Colonic mucosa (tissue), 4 donors: Measurements from ENCODE around the gene EDC3. TPM values are rescaled to one million over a fixed set of nuclear protein-coding genes. Genes with fewer than 3 reads are reported as not detected.

Source experiments
- DNase-seq: peaks from one replicate; pipeline ENCODE4 v3.0.0-alpha.2; 2020
- H3K27ac ChIP-seq: fragments of 200-600 bp; one replicate; pipeline ENCODE4 v1.8.0; 2021
- H3K27me3 ChIP-seq: fragments of 200-600 bp; one replicate; pipeline ENCODE4 v1.8.0; 2021
- H3K36me3 ChIP-seq: fragments of 200-600 bp; one replicate; pipeline ENCODE4 v1.8.0; 2021
- H3K4me1 ChIP-seq: fragments of 200-600 bp; one replicate; pipeline ENCODE4 v1.8.0; 2021; ENCODE audit warnings: mild to moderate bottlenecking
- H3K4me3 ChIP-seq: fragments of 200-600 bp; one replicate; pipeline ENCODE4 v1.8.0; 2021
- H3K9ac ChIP-seq, 2 donors: one replicate each; pipeline ENCODE4 v1.7.0; 2013; ENCODE audit warnings: control low read depth in 2 of 2, low read depth in 2 of 2, low read length in 2 of 2
- H3K9me3 ChIP-seq: fragments of 200-600 bp; one replicate; pipeline ENCODE4 v1.8.0; 2021
- CTCF ChIP-seq: fragments of 200-600 bp; IDR thresholded peaks from one replicate; pipeline ENCODE4 v1.8.0; 2022; ENCODE audit warnings: antibody characterized with exemption, mild to moderate bottlenecking
- intact Hi-C: fragments of 100-400 bp; cut with DNase I; formaldehyde crosslinking; loops from one replicate; pipeline ENCODE4 v1.14.1; 2022
- total RNA-seq, 2 donors: library from RNA; stranded (reverse); fragmentation: NEBNext Ultra II Directional in 1 of 2; extraction: Animal tissue kit (Norgen Biotek cat#: 25700) in 1 of 2; gene quantifications; one replicate each; pipeline ENCODE4 v1.2.1, GENCODE V29; 2021
- donor health status: healthy.
- donor health status: DM: no; HTN: no; CAD: no.
- donor health status: DM: no; HTN: no; CAD: no.

Gene EDC3
- total RNA-seq, 2 donors from 2014 or later = 21.3 to 32.7 TPM

GRCh38 chr15:74608786-74609185, 87.0 kb downstream of the EDC3 start:
- Histone ChIP-seq H3K9me3 (no peaks in the 10 kb centered on the region), H3K4me3 (no peak overlapping the region), H3K4me1 (no peaks in the 10 kb centered on the region), H3K36me3 (no peaks in the 10 kb centered on the region), H3K9ac (no peak overlapping the region), H3K27me3 (no peaks in the 10 kb centered on the region), H3K27ac (no peak overlapping the region)
- intact Hi-C loops = no loop called here
- no peak for TF ChIP-seq CTCF
- no peak for DNase-seq

- Histone ChIP-seq H3K4me3 (no peak overlapping the region), H3K9ac (no peak overlapping the region), H3K9me3 (no peaks in the 10 kb centered on the region), H3K27ac (no peak overlapping the region), H3K4me1 (no peaks in the 10 kb centered on the region), H3K27me3 (no peaks in the 10 kb centered on the region), H3K36me3 (no peaks in the 10 kb centered on the region)
- TF ChIP-seq CTCF = no peak
- DNase-seq = no peak
- intact Hi-C loops = no loop called here
Measured at GRCh38 chr15:74605795-74606150, 90.1 kb downstream of the EDC3 start.

- Histone ChIP-seq H3K9me3 (no peaks in the 10 kb centered on the region), H3K27ac (no peak overlapping the region), H3K4me1 (no peaks in the 10 kb centered on the region), H3K27me3 (no peaks in the 10 kb centered on the region), H3K4me3 (no peak overlapping the region), H3K9ac (no peak overlapping the region), H3K36me3 (no peaks in the 10 kb centered on the region)
- no peak for TF ChIP-seq CTCF
- no peak for DNase-seq
- intact Hi-C loops = no loop called here
Measured at GRCh38 chr15:74604983-74605794, 90.6 kb downstream of the EDC3 start.

- H3K27ac ChIP-seq = no peak overlapping the region
- H3K9me3 ChIP-seq = no peaks in the 10 kb centered on the region
- no peak overlapping the region for H3K9ac ChIP-seq
- H3K4me1 ChIP-seq = no peaks in the 10 kb centered on the region
- intact Hi-C loops = no loop called here
- H3K4me3 ChIP-seq = no peak overlapping the region
- TF ChIP-seq CTCF = no peak
- no peaks in the 10 kb centered on the region for H3K36me3 ChIP-seq
- no peaks in the 10 kb centered on the region for H3K27me3 ChIP-seq
- DNase-seq = no peak
Measured at GRCh38 chr15:74603789-74604705, 91.8 kb downstream of the EDC3 start.

GRCh38 chr15:74603026-74603788, 92.6 kb downstream of the EDC3 start:
- no peak overlapping the region for H3K9ac ChIP-seq
- intact Hi-C loops = no loop called here

More at GRCh38 chr15:74603026-74603788, 92.6 kb downstream of the EDC3 start:
- Histone ChIP-seq H3K27ac (no peak overlapping the region), H3K4me3 (no peak overlapping the region), H3K4me1 (no peaks in the 10 kb centered on the region), H3K27me3 (no peaks in the 10 kb centered on the region), H3K36me3 (no peaks in the 10 kb centered on the region), H3K9me3 (no peaks in the 10 kb centered on the region)
- no peak for TF ChIP-seq CTCF
- no peak for DNase-seq
